Vagina (tissue), 2 donors: ENCODE data around the gene CUTC. TPM values are rescaled to one million over a fixed set of nuclear protein-coding genes. Genes with fewer than 3 reads are reported as not detected.

Experiments used
- DNase-seq, 2 donors: peaks; one replicate each; pipeline ENCODE4 v3.0.0-alpha.2; 2017; ENCODE audit errors: extremely low spot score in 2 of 2
- H3K27ac ChIP-seq: fragments of 200-600 bp; sonication (generic); one replicate; pipeline ENCODE4 v1.5.1; 2019
- H3K27me3 ChIP-seq: fragments of 200-600 bp; sonication (generic); one replicate; pipeline ENCODE4 v1.5.1; 2019
- H3K36me3 ChIP-seq, 2 donors: fragments of 200-600 bp; sonication (generic); one replicate each; pipeline ENCODE4 v1.5.1; 2017 to 2019
- H3K4me1 ChIP-seq: fragments of 200-600 bp; sonication (generic); one replicate; pipeline ENCODE4 v1.5.1; 2019
- H3K4me3 ChIP-seq, 2 donors: fragments of 200-600 bp; sonication (generic); 1 replicate in 1 of 2; 2 replicates in 1 of 2; pipeline ENCODE4 v1.5.1; 2016 to 2019
- H3K9me3 ChIP-seq: fragments of 200-600 bp; sonication (generic); one replicate; pipeline ENCODE4 v1.5.1; 2019
- CTCF ChIP-seq, 3 experiments: fragments of 450-650 bp in 2 of 3; fragments of 200-600 bp in 1 of 3; sonication (generic) in 1 of 3; IDR thresholded peaks; one replicate each; pipeline ENCODE4 v1.5.1; 2017 to 2019; ENCODE audit warnings: antibody characterized with exemption in 3 of 3, mild to moderate bottlenecking in 2 of 3, moderate library complexity in 2 of 3
- POLR2A ChIP-seq, 2 donors: fragments of 450-650 bp; IDR thresholded peaks; one replicate each; pipeline ENCODE4 v1.6.1; 2017; ENCODE audit warnings: antibody characterized with exemption in 2 of 2, mild to moderate bottlenecking in 2 of 2, moderate library complexity in 2 of 2
- POLR2AphosphoS5 ChIP-seq, 2 donors: sonication (generic); formaldehyde crosslinking; IDR thresholded peaks; one replicate each; pipeline ENCODE4 v1.9.0; 2017; ENCODE audit warnings: antibody characterized with exemption in 2 of 2, mild to moderate bottlenecking in 2 of 2, low read depth in 1 of 2; ENCODE audit not compliant: insufficient read depth in 1 of 2
- intact Hi-C: fragments of 100-400 bp; cut with DNase I; formaldehyde crosslinking; loops from one replicate; pipeline ENCODE4 v1.15.1; 2023
- total RNA-seq: library from RNA; depleted of rRNA; stranded (reverse); fragments of >200 nt; gene quantifications from one replicate; pipeline ENCODE4 v1.2.3, GENCODE V29; 2016

Gene CUTC
- total RNA-seq, 1 donor from 2014 or later, result 18.2 TPM

GRCh38 chr10:99804471-99804870 is 72.4 kb downstream of the CUTC start:
- H3K27ac ChIP-seq, result no peak overlapping the region
- no peak for DNase-seq
- H3K36me3 ChIP-seq, result no peaks in the 10 kb centered on the region
- TF ChIP-seq CTCF (IDR thresholded peaks at IDR 0.05) (no peak), POLR2A (IDR thresholded peaks at IDR 0.05) (no peak), POLR2AphosphoS5 (IDR thresholded peaks at IDR 0.05; ENCODE audit: insufficient read depth in 1 of 2, low read depth in 1 of 2) (no peak)
- no peaks in the 10 kb centered on the region for H3K27me3 ChIP-seq
- intact Hi-C loops, result no loop called here
- no peaks in the 10 kb centered on the region for H3K9me3 ChIP-seq
- H3K4me3 ChIP-seq, result no peak overlapping the region
- H3K4me1 ChIP-seq, result no peaks in the 10 kb centered on the region

GRCh38 chr10:99805190-99805589 is 73.2 kb downstream of the CUTC start:
- Histone ChIP-seq H3K27me3 (no peaks in the 10 kb centered on the region), H3K4me1 (no peaks in the 10 kb centered on the region), H3K27ac (no peak overlapping the region), H3K36me3 (no peaks in the 10 kb centered on the region), H3K9me3 (no peaks in the 10 kb centered on the region), H3K4me3 (no peak overlapping the region)
- DNase-seq, result no peak
- intact Hi-C loops, result no loop called here
- TF ChIP-seq CTCF (IDR thresholded peaks at IDR 0.05) (no peak), POLR2AphosphoS5 (IDR thresholded peaks at IDR 0.05; ENCODE audit: insufficient read depth in 1 of 2, low read depth in 1 of 2) (no peak), POLR2A (IDR thresholded peaks at IDR 0.05) (no peak)

Other genes starting within 250 kb of the CUTC start
- not detected for gene NKX2-3, start 199.3 kb upstream of the CUTC start, total RNA-seq
- 31.2 TPM for gene SLC25A28, start 111.8 kb upstream of the CUTC start, total RNA-seq
- 6.6 TPM for gene ENTPD7, start 72.7 kb upstream of the CUTC start, total RNA-seq
- 19.2 TPM for gene COX15, start 107 bp upstream of the CUTC start, total RNA-seq
- gene ABCC2, start 50.4 kb downstream of the CUTC start, total RNA-seq, result 1.7 TPM